GM23248 (cell line): ENCODE results near the gene MPDZ. TPM values are rescaled to one million over a fixed set of nuclear protein-coding genes. Genes with fewer than 3 reads are reported as not detected.

Experiments
- DNase-seq: peaks from one replicate; pipeline ENCODE4 v3.0.0-alpha.2; 2015
- H2AFZ ChIP-seq: fragments of 200-600 bp; sonication (generic); 2 replicates; pipeline ENCODE4 v1.6.1; 2016; ENCODE audit warnings: antibody characterized with exemption
- H3F3A ChIP-seq: fragments of 200-600 bp; sonication (generic); 2 replicates; pipeline ENCODE4 v1.6.1; 2016; ENCODE audit warnings: mild to moderate bottlenecking, antibody characterized with exemption, mixed run types; ENCODE audit not compliant: insufficient read depth
- H3K27ac ChIP-seq: fragments of 200-600 bp; sonication (generic); 2 replicates; pipeline ENCODE4 v1.5.1; 2016; ENCODE audit warnings: mild to moderate bottlenecking
- H3K27me3 ChIP-seq: fragments of 200-600 bp; sonication (generic); replicated peaks from 2 replicates; pipeline ENCODE4 v1.6.1; 2016; ENCODE audit warnings: mild to moderate bottlenecking; ENCODE audit not compliant: insufficient read depth
- H3K36me3 ChIP-seq: fragments of 200-600 bp; sonication (generic); 2 replicates; pipeline ENCODE4 v1.6.1; 2016; ENCODE audit warnings: low read depth, mild to moderate bottlenecking
- H3K4me1 ChIP-seq: fragments of 200-600 bp; sonication (generic); 2 replicates; pipeline ENCODE4 v1.6.1; 2016; ENCODE audit warnings: mild to moderate bottlenecking; ENCODE audit not compliant: insufficient read depth
- H3K4me2 ChIP-seq: fragments of 200-600 bp; sonication (generic); one replicate; pipeline ENCODE4 v1.6.1; 2016; ENCODE audit warnings: mild to moderate bottlenecking; ENCODE audit not compliant: unreplicated experiment
- H3K4me3 ChIP-seq: fragments of 200-600 bp; sonication (generic); 2 replicates; pipeline ENCODE4 v1.5.1; 2016; ENCODE audit warnings: mild to moderate bottlenecking
- H3K79me2 ChIP-seq: fragments of 200-600 bp; sonication (generic); 2 replicates; pipeline ENCODE4 v1.6.1; 2016; ENCODE audit warnings: mild to moderate bottlenecking; ENCODE audit not compliant: insufficient read depth
- H3K9ac ChIP-seq: fragments of 200-600 bp; sonication (generic); 2 replicates; pipeline ENCODE4 v1.6.1; 2016; ENCODE audit warnings: mild to moderate bottlenecking
- H3K9me2 ChIP-seq: fragments of 200-600 bp; sonication (generic); 2 replicates; pipeline ENCODE4 v1.6.1; 2016; ENCODE audit warnings: mixed run types, mild to moderate bottlenecking, moderate library complexity; ENCODE audit not compliant: insufficient read depth
- H3K9me3 ChIP-seq: fragments of 200-600 bp; sonication (generic); one replicate; pipeline ENCODE4 v1.6.1; 2017; ENCODE audit warnings: low read depth
- H4K20me1 ChIP-seq: fragments of 200-600 bp; sonication (generic); 2 replicates; pipeline ENCODE4 v1.6.0; 2016; ENCODE audit not compliant: insufficient read depth
- EZH2 ChIP-seq: fragments of 200-600 bp; sonication (generic); IDR thresholded peaks from 2 replicates; pipeline ENCODE4 v1.6.1; 2018; ENCODE audit warnings: antibody characterized with exemption, mild to moderate bottlenecking; ENCODE audit not compliant: insufficient read depth, poor library complexity, severe bottlenecking
- EZH2phosphoT487 ChIP-seq: fragments of 200-600 bp; sonication (generic); IDR thresholded peaks from 2 replicates; pipeline ENCODE4 v1.6.1; 2018; ENCODE audit warnings: antibody characterized with exemption, moderate library complexity, mild to moderate bottlenecking, low read depth; ENCODE audit not compliant: insufficient read depth
- WGBS, 2 experiments: methylation state at CpG; one replicate each; pipeline ENCODE4 v1.1.6; 2015 to 2017; ENCODE audit warnings: low lambda C conversion rate in 2 of 2, low coverage in 1 of 2; ENCODE audit errors: missing lambda C conversion rate in 2 of 2; 5-methylcytosine and 5-hydroxymethylcytosine counted together
- in situ Hi-C: fragments of 300-500 bp; cut with MboI; formaldehyde crosslinking; loops from 2 replicates; pipeline ENCODE4 v1.15.0; 2020
- polyA plus RNA-seq: library from polyadenylated mRNA; unstranded; fragments of >200 nt; fragmentation: Nextera tagmentation; extraction: Ambion mirVana; gene quantifications from 2 replicates; pipeline ENCODE4 v1.2.1, GENCODE V29; 2016
- total RNA-seq: library from RNA; depleted of rRNA; stranded (reverse); fragments of >200 nt; shearing (Covaris generic); gene quantifications from 2 replicates; pipeline ENCODE4 v1.2.3, GENCODE V29; 2014

MPDZ gene
- total and polyA plus RNA-seq, 2 experiments from 2014 or later = 17.2 to 31.9 TPM

GRCh38 chr9:13252852-13253251 lies 26.6 kb downstream of the MPDZ start:
- H3K9ac ChIP-seq = no peak overlapping the region
- TF ChIP-seq EZH2phosphoT487 = no peak
- in situ Hi-C loops = no loop called here
- H3K4me1 ChIP-seq = no peaks in the 10 kb centered on the region
- H3K27ac ChIP-seq = no peak overlapping the region
- no peaks in the 10 kb centered on the region for H3K9me2 ChIP-seq
- no peak overlapping the region for H3K4me2 ChIP-seq
- H2AFZ ChIP-seq = no peak overlapping the region
- H3F3A ChIP-seq = no peaks in the 10 kb centered on the region
- H3K36me3 ChIP-seq = no peaks in the 10 kb centered on the region
- no peaks in the 10 kb centered on the region for H4K20me1 ChIP-seq
- H3K9me3 ChIP-seq = no peaks in the 10 kb centered on the region
- peaks cover 36% of the 10 kb centered on the region for H3K79me2 ChIP-seq
- DNase-seq = no peak
- 74 to 77% methylated on average over 4 of the region's 4 CpGs for WGBS, 2 experiments
- no peaks in the 10 kb centered on the region for H3K27me3 ChIP-seq
- no peak overlapping the region for H3K4me3 ChIP-seq

- H4K20me1 ChIP-seq = no peaks in the 10 kb centered on the region
- no peaks in the 10 kb centered on the region for H3K9me3 ChIP-seq
- H3K79me2 ChIP-seq = no peaks in the 10 kb centered on the region
- 94 to 98% methylated on average over 3 of the region's 3 CpGs for WGBS, 2 experiments
- no peak overlapping the region for H3K27ac ChIP-seq
- no peaks in the 10 kb centered on the region for H3K4me1 ChIP-seq
- H3K4me2 ChIP-seq = no peak overlapping the region
- peaks cover 19% of the 10 kb centered on the region for H3K36me3 ChIP-seq
- no peak overlapping the region for H3K9ac ChIP-seq
- no peak for TF ChIP-seq EZH2
- no peak for TF ChIP-seq EZH2phosphoT487
- no peak overlapping the region for H3K4me3 ChIP-seq
- in situ Hi-C loops = no loop called here
- no peak overlapping the region for H2AFZ ChIP-seq
- H3K9me2 ChIP-seq = no peaks in the 10 kb centered on the region
- DNase-seq = no peak
- H3K27me3 ChIP-seq = no peaks in the 10 kb centered on the region
- no peaks in the 10 kb centered on the region for H3F3A ChIP-seq
Measured at GRCh38 chr9:13244181-13244580, 35.3 kb downstream of the MPDZ start.

GRCh38 chr9:13241283-13241682 lies 38.2 kb downstream of the MPDZ start:
- Histone ChIP-seq H3F3A (no peaks in the 10 kb centered on the region), H3K79me2 (no peaks in the 10 kb centered on the region), H3K4me2 (no peak overlapping the region), H3K9me2 (no peaks in the 10 kb centered on the region), H4K20me1 (no peaks in the 10 kb centered on the region), H3K9me3 (no peaks in the 10 kb centered on the region), H3K27ac (no peak overlapping the region), H3K4me1 (no peaks in the 10 kb centered on the region), H3K9ac (no peak overlapping the region), H3K36me3 (peaks cover 19% of the 10 kb centered on the region), H3K4me3 (no peak overlapping the region), H2AFZ (no peak overlapping the region), H3K27me3 (no peaks in the 10 kb centered on the region)
- WGBS, 2 experiments = 90 to 94% methylated on average over 2 of the region's 2 CpGs
- no peak for DNase-seq
- TF ChIP-seq EZH2phosphoT487 (no peak), EZH2 (no peak)
- in situ Hi-C loops = no loop called here

- no peak overlapping the region for H3K27ac ChIP-seq
- no peaks in the 10 kb centered on the region for H3K9me3 ChIP-seq
Measured at GRCh38 chr9:13239660-13240059, 39.8 kb downstream of the MPDZ start.

GRCh38 chr9:13239208-13239607 lies 40.3 kb downstream of the MPDZ start:
- H3K27me3 ChIP-seq = no peaks in the 10 kb centered on the region
- no peaks in the 10 kb centered on the region for H3K79me2 ChIP-seq
- no peak for DNase-seq
- H3K4me3 ChIP-seq = no peak overlapping the region
- H3K27ac ChIP-seq = no peak overlapping the region
- no peaks in the 10 kb centered on the region for H3K9me3 ChIP-seq
- WGBS, 2 experiments = 54 to 56% methylated on average over 1 of the region's 1 CpG
- no peaks in the 10 kb centered on the region for H3K9me2 ChIP-seq
- H3K4me2 ChIP-seq = no peak overlapping the region
- in situ Hi-C loops = no loop called here
- H3K36me3 ChIP-seq = peaks cover 9% of the 10 kb centered on the region; the same call in 1 of the 2 replicates
- H3F3A ChIP-seq = no peaks in the 10 kb centered on the region
- no peaks in the 10 kb centered on the region for H4K20me1 ChIP-seq
- no peak overlapping the region for H3K9ac ChIP-seq
- H2AFZ ChIP-seq = no peak overlapping the region
- H3K4me1 ChIP-seq = no peaks in the 10 kb centered on the region
- TF ChIP-seq EZH2phosphoT487 (no peak), EZH2 (no peak)

More at GRCh38 chr9:13239660-13240059, 39.8 kb downstream of the MPDZ start:
- no peaks in the 10 kb centered on the region for H3K79me2 ChIP-seq
- H4K20me1 ChIP-seq = no peaks in the 10 kb centered on the region
- no peak overlapping the region for H3K4me2 ChIP-seq
- DNase-seq = no peak
- peaks cover 12% of the 10 kb centered on the region; the same call in 1 of the 2 replicates for H3K36me3 ChIP-seq
- H3K4me1 ChIP-seq = no peaks in the 10 kb centered on the region
- no peak for TF ChIP-seq EZH2
- no peak for TF ChIP-seq EZH2phosphoT487
- no peaks in the 10 kb centered on the region for H3F3A ChIP-seq
- H3K27me3 ChIP-seq = no peaks in the 10 kb centered on the region
- no peak overlapping the region for H3K4me3 ChIP-seq
- no peak overlapping the region for H3K9ac ChIP-seq
- H3K9me2 ChIP-seq = no peaks in the 10 kb centered on the region
- H2AFZ ChIP-seq = no peak overlapping the region
- in situ Hi-C loops = no loop called here
